ENCODE measurements around the gene GALNT2. TPM values are rescaled to one million over a fixed set of nuclear protein-coding genes. Genes with fewer than 3 reads are reported as not detected.

The GALNT2 gene
- total and polyA plus RNA-seq, 10 of the 15 experiments (the other 5 are each of a cell fraction or from before 2014, with no cell fraction given) = 0.52 to 27.7 (median 16.3) TPM

GRCh38 chr1:230306169-230306568 lies 239.1 kb downstream of the GALNT2 start:
- no peaks in the 10 kb centered on the region for H3K36me3 ChIP-seq (ENCODE audit: control insufficient read depth in 2 of 2, insufficient read depth in 2 of 2, low read length in 1 of 2)
- ATAC-seq = peak; percentile 79
- TF ChIP-seq CTCF (IDR thresholded peaks at IDR 0.05 in 2 of 3, conservative IDR thresholded peaks at IDR 0.05 in 1 of 3; ENCODE audit: control insufficient read depth in 2 of 3, extremely low read depth in 1 of 3, insufficient read depth in 1 of 3, low read depth in 3 of 3, low read length in 3 of 3) (peak; percentile 29 to 50 (median 35); a peak in 4 of 6 replicates), CBX3 (IDR thresholded peaks at IDR 0.05; ENCODE audit: borderline replicate concordance, low read depth) (no peak), CHD4 (IDR thresholded peaks at IDR 0.05) (no peak), ASH2L (IDR thresholded peaks at IDR 0.05; ENCODE audit: borderline replicate concordance, low read depth) (no peak), ZBTB4 (CRISPR knock-in tag; IDR thresholded peaks at IDR 0.05) (no peak), SMC3 (IDR thresholded peaks at IDR 0.05; ENCODE audit: borderline replicate concordance, low read length) (0 out of 2 replicates have a peak, but pooled peaks have one; percentile 18), RAD21 (IDR thresholded peaks at IDR 0.05; ENCODE audit: insufficient read depth, low read depth, low read length) (peak; percentile 60), SREBF2 (IDR thresholded peaks at IDR 0.05; ENCODE audit: low read length) (no peak)
- in situ Hi-C loops (cut with MboI) = loop anchor here (5.0 kb wide), 1 partner anchor 1049 kb away; no protein-coding TSS in a partner anchor
- no peaks in the 10 kb centered on the region for H3K9me3 ChIP-seq (replicated peaks; ENCODE audit: control insufficient read depth, insufficient read depth, low read length)
- ChIA-PET CTCF (interaction anchor here (0.7 to 5.3 kb wide), 12 partner anchors 8 to 646 kb away, joined by 3 to 37 read pairs (median 4); no protein-coding TSS in a partner anchor), SMC1A (ENCODE audit: uncharacterized antibody, unreplicated experiment) (interaction anchor here (0.7 to 2.2 kb wide), 8 partner anchors 37 to 645 kb away, joined by 3 to 16 read pairs (median 4); no protein-coding TSS in a partner anchor), RAD21 (ENCODE audit: unreplicated experiment) (interaction anchor here (0.7 to 3.4 kb wide), 13 partner anchors 8 to 798 kb away, joined by 3 to 17 read pairs (median 3); no protein-coding TSS in a partner anchor), POLR2A (interaction anchor here (0.7 kb wide), 1 partner anchor 784 kb away, joined by 5 read pairs; no protein-coding TSS in a partner anchor)
- H4K20me1 ChIP-seq (ENCODE audit: control insufficient read depth, insufficient read depth) = no peaks in the 10 kb centered on the region
- FAIRE-seq = no peak
- no peak overlapping the region for H3K9ac ChIP-seq (ENCODE audit: control insufficient read depth, insufficient read depth, low read length)
- no peaks in the 10 kb centered on the region; the same call in 1 of the 2 replicates for H3K4me1 ChIP-seq (ENCODE audit: control insufficient read depth, insufficient read depth, low read length)
- H3K79me2 ChIP-seq (ENCODE audit: control insufficient read depth, insufficient read depth, low read length) = no peaks in the 10 kb centered on the region
- no peak overlapping the region for H3K4me2 ChIP-seq (ENCODE audit: control insufficient read depth, insufficient read depth)
- H3K4me3 ChIP-seq = no peak overlapping the region
- intact Hi-C loops (cut with micrococcal nuclease; ENCODE audit: unreplicated experiment) = no loop called here
- 53% methylated on average over 4 of the region's 4 CpGs for WGBS (ENCODE audit: insufficient coverage, insufficient replicate concordance, low lambda C conversion rate, missing lambda C conversion rate)
- H2AFZ ChIP-seq (ENCODE audit: control insufficient read depth, low read depth, low read length) = peak overlapping the region; percentile 26; the same call in 1 of the 2 replicates
- no peaks in the 10 kb centered on the region for H3K27me3 ChIP-seq (replicated peaks in 1 of 2; ENCODE audit: control insufficient read depth in 2 of 2, insufficient read depth in 2 of 2, low read length in 1 of 2)
- BruUV-seq (replicated peaks) = no TSS peak
- H3K27ac ChIP-seq (ENCODE audit: control insufficient read depth, insufficient read depth) = no peak overlapping the region
- DNase-seq (ENCODE audit: low read depth, low spot score) = no peak
